ENCODE results near the gene NARF. TPM values are rescaled to one million over a fixed set of nuclear protein-coding genes. Genes with fewer than 3 reads are reported as not detected.
"Not testable (repeated sequence)": the region's sequence is repeated elsewhere in the genome, so short reads cannot be mapped to it uniquely, and the experiment has no call there.

The NARF gene
- total and polyA plus RNA-seq, 2 of the 8 experiments (the other 6 are each of a cell fraction or from before 2014, with no cell fraction given) = 97.4 to 131 TPM

DNA sequence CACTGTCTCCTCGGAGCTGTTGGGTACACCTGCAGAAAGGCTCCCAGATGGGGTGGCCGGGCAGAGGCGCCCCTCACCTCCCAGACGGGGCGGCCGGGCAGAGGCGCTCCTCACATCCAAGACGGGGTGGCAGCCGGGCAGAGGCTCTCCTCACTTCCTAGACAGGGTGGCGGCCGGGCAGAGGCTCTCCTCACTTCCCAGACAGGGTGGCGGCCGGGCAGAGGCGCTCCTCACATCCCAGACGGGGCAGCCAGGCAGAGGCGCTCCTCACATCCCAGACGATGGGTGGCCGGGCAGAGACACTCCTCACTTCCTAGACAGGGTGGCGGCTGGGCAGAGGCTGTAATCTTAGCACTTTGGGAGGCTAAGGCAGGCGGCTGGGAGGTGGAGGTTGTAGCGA lies 4.8 kb upstream of the NARF start:
- H3K79me1 ChIP-seq (ENCODE audit: low read depth, low read length); H3K56ac ChIP-seq (replicated peaks; ENCODE audit: insufficient read length, low read depth, low read length); H3K18ac ChIP-seq (ENCODE audit: extremely low read depth, low read length); H3K23ac ChIP-seq (ENCODE audit: insufficient read length); H4K8ac ChIP-seq (ENCODE audit: extremely low read depth, insufficient read depth, low read length); H3K27me3 ChIP-seq (replicated peaks in 1 of 4; ENCODE audit: control insufficient read depth in 3 of 4, extremely low read depth in 1 of 4, insufficient read depth in 3 of 4, low read length in 3 of 4); H3K14ac ChIP-seq (ENCODE audit: insufficient read length); DNase-seq (ENCODE audit: low read depth in 1 of 2, low spot score in 2 of 2); FAIRE-seq; H2BK20ac ChIP-seq (ENCODE audit: low read length); H3K9ac ChIP-seq (replicated peaks in 1 of 4; ENCODE audit: extremely low read depth in 1 of 4, low read depth in 3 of 4, low read length in 3 of 4); H3K79me2 ChIP-seq (ENCODE audit: control insufficient read depth in 1 of 2, insufficient read depth in 2 of 2, low read length in 2 of 2); H3K27ac ChIP-seq (ENCODE audit: low read depth, low read length); H3K4me3 ChIP-seq (ENCODE audit: extremely low read depth in 1 of 4, insufficient read depth in 2 of 4, low read depth in 3 of 4, low read length in 4 of 4); H2BK120ac ChIP-seq (replicated peaks; ENCODE audit: low read depth, low read length); H2AK5ac ChIP-seq (ENCODE audit: low read depth, low read length); H2BK12ac ChIP-seq (ENCODE audit: low read depth, low read length); H3K23me2 ChIP-seq (ENCODE audit: low read depth, low read length); CTCF ChIA-PET (ENCODE audit: partially characterized antibody); H3K4me2 ChIP-seq (ENCODE audit: insufficient read depth in 1 of 2, low read depth in 2 of 2, low read length in 2 of 2); H2BK5ac ChIP-seq (ENCODE audit: low read depth, low read length); H3K4ac ChIP-seq (replicated peaks; ENCODE audit: insufficient read length, low read depth, low read length); H3K36me3 ChIP-seq (ENCODE audit: control insufficient read depth in 2 of 4, insufficient read depth in 4 of 4, low read length in 3 of 4); H2AFZ ChIP-seq (ENCODE audit: low read length); H4K91ac ChIP-seq (replicated peaks; ENCODE audit: insufficient read length, low read length); H4K5ac ChIP-seq (ENCODE audit: insufficient read length, low read depth, low read length); H2BK15ac ChIP-seq (ENCODE audit: low read length); H4K20me1 ChIP-seq (replicated peaks in 1 of 2; ENCODE audit: control insufficient read depth in 1 of 2, insufficient read depth in 2 of 2, low read length in 2 of 2): not testable (repeated sequence)
- H3K9me3 ChIP-seq (ENCODE audit: insufficient read depth in 2 of 2, low read depth in 1 of 2, low read length in 1 of 2) = peaks cover 2 to 10% of the 10 kb centered on the region in 2 experiments; a peak in 3 of 4 replicates
- TF ChIP-seq EP300 (IDR thresholded peaks at IDR 0.05; ENCODE audit: borderline replicate concordance in 1 of 2, low read depth in 2 of 2, low read length in 2 of 2) = peak in 1 of 2 experiments; percentile 8; a peak in 1 of 3 replicates
- WGBS, 2 experiments (ENCODE audit: extremely low coverage in 1 of 2, insufficient coverage in 1 of 2, insufficient read length in 1 of 2, insufficient replicate concordance in 2 of 2, low coverage in 1 of 2, low lambda C conversion rate in 2 of 2, missing lambda C conversion rate in 1 of 2) = 88% methylated on average over 19 of the region's 21 CpGs; no CpG with 5 or more reads in 1 of the 2 experiments
- POLR2A ChIA-PET (ENCODE audit: partially characterized antibody) = interaction anchor here (0.7 kb wide), 1 partner anchor 285 kb away, joined by 3 read pairs; no protein-coding TSS in a partner anchor
- H3K4me1 ChIP-seq (replicated peaks in 1 of 4; ENCODE audit: control insufficient read depth in 3 of 4, insufficient read depth in 4 of 4, low read length in 3 of 4) = peaks cover 0 to 14% (median 5%) of the 10 kb centered on the region in 4 experiments; a peak in 6 of 7 replicates
